Fibroblast of lung (primary cell): ENCODE results near the gene HILPDA.
"Not testable (repeated sequence)": the region's sequence is repeated elsewhere in the genome, so short reads cannot be mapped to it uniquely, and the experiment has no call there.

Experiments used
- CTCF ChIP-seq, 2 donors: IDR thresholded peaks in 1 of 2; conservative IDR thresholded peaks in 1 of 2; 1 replicate in 1 of 2; 2 replicates in 1 of 2; pipeline ENCODE4 v1.5.1; 2011 to 2012; ENCODE audit warnings: low read length in 2 of 2, control low read depth in 1 of 2, inconsistent platforms in 1 of 2, low read depth in 1 of 2, mild to moderate bottlenecking in 1 of 2
- EZH2 ChIP-seq: IDR thresholded peaks from 2 replicates; pipeline ENCODE4 v1.5.1; 2012; ENCODE audit warnings: low read length, control low read depth, mild to moderate bottlenecking; ENCODE audit errors: missing control alignments

GRCh38 chr7:128463345-128463744 lies 7.7 kb downstream of the HILPDA start:
- not testable (repeated sequence) for TF ChIP-seq EZH2; CTCF (conservative IDR thresholded peaks at IDR 0.05 in 1 of 2, IDR thresholded peaks at IDR 0.05 in 1 of 2; ENCODE audit: low read depth in 1 of 2, low read length in 2 of 2)
